CD4-positive, alpha-beta T cell treated with Interleukin-21 for 1 hour (primary cell): ENCODE measurements around the gene GTF3C2.

Experiments
- DNase-seq: peaks from one replicate; pipeline ENCODE4 v3.0.0-alpha.2; 2020

The GTF3C2 gene

GRCh38 chr2:27356382-27357181 lies at the start of gene GTF3C2:
Gene GTF3C2 (minus strand): TSS chr2:27356764. CDS start chr2:27343554, 13,210 bp downstream.
- peak; percentile 94 for DNase-seq

- DNase-seq: no peak
Observed at GRCh38 chr2:27400348-27401135, 44.0 kb upstream of the GTF3C2 start.

DNA sequence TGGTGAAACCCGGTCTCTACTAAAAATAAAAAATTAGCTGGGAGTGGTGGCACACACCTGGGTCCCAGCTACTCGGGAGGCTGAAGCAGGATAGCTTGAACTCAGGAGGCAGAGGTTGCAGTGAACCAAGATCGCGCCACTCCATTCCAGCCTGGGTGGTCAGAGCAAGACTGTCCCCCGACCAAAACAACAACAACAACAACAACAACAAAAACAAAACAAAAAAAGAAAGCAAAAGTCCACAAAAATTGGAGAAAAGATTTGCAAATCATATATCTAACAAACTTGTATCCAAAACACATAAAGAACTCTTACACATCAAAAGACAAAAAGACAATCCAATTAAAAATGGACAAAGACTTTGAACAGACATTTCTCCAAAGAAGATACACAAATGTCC lies 42.4 kb upstream of the GTF3C2 start:
- DNase-seq: no peak

DNA sequence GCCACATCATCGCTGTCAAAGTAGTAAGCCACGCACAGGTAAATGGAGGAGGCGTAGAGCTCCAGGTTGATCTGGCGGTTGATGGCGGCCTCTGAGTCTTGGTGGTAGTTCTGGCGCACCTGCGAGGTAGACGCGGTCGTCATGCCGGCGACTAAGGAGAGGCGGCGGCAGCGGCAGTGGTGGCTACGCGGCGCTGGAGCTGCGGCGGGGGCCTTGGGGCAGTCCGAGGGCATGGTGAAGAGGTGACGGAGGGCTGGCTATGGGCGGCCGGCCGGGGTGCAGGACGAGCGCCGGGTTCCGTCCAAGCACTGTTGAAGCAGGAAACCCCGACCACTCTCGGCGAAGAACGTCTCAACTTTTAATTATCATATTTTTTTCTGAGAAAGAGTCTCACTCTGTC lies 36.7 kb upstream of the GTF3C2 start:
- no peak for DNase-seq

DNA sequence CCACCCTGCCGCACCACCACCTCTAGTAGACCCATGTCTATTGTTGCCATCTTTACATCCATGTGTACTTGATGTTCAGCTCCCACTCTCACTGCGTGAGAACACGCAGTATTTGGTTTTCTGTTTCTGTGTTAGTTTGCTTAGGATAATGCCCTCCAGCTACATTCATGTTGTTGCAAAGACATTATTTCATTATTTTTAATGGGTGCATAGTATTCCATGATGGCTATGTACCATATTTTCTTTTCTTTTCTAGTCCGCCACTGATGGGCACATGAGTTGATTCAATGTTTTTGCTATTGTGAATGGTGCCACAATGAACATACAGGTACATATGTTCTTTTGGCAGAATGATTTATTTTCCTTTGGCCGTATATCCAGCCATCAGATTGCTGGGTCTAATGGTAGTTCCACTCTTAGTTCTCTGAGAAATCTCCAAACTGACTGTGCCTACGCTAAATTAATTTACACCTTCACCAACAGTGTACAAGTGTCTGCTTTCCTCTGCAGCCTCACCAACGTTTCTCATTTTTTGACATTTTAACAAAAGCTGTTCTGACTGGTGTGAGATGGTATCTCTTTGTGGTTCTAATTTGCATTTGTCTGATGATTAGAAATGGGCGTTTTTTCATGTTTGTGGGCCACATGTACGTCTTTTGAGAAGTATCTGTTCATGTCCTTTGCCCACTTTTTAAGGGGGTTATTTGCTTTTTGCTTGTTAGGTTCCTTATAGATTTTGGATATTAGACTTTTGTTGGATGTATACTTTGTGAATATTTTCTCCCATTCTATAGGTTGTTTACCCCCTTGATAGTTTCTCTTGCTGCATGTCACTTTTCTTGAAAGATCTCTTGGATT lies 34.5 kb upstream of the GTF3C2 start:
- peak; percentile 74 for DNase-seq

DNA sequence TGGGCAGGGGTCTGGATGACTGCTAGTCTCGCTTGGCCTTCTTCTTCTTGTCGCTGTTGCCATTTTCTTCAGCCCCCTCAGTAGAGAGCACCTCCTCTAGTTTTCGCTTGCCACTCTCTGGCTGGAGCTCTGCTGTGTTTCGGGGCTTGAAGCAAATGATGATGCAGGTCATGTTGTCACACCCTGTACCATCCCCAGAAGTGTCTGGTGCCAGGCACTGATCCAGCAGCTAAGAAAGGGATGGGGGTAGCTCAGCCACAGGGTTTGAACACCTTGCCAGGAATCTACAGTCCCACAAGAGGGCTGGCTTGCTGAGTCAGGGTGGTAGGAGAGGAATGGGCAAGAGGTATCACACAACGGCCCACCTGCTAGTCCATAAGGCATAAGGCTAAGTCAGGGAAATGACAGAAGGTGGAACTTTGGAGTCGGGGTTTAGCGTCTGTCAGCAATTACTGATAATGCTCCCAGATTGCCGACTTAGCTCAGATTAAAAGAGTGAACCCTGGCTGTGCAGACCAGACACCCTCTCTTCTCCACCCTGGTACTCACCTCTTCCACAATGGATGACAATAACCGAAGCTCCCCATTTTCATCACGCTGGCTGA lies 25.1 kb upstream of the GTF3C2 start:
- DNase-seq: no peak

GRCh38 chr2:27380626-27381545 lies 24.3 kb upstream of the GTF3C2 start, which contains the start of gene ZNF513:
Gene ZNF513 (minus strand): TSS chr2:27380734. CDS start chr2:27380526, 208 bp downstream.
- peak; percentile 91 for DNase-seq

GRCh38 chr2:27379836-27380625 lies 23.5 kb upstream of the GTF3C2 start:
- peak; percentile 52 for DNase-seq

GRCh38 chr2:27379383-27379835 lies 22.8 kb upstream of the GTF3C2 start:
- DNase-seq: no peak

DNA sequence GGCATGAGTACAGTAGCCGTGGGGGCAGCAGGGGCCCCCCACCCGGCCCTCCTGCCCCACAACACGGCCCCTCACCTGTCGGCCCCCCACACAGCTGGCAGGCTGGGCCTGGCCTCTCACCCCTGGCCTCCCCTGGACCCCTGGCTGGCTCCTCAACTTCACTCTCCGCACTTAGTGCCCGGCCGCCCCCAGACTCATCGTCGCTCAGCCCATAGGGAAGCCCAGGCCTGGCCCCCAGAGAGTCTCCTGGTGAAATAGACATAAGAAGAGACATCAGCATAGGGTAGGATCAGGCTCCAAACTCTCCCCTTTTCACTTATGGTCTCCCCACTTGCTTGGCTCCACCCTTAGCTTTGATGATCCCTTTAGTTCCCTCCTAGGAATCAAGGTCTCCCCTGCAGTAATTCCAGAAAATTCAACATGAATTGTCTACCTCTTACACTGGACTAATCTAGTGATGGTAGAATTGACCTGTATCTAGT lies 22.3 kb upstream of the GTF3C2 start:
- no peak for DNase-seq

DNA sequence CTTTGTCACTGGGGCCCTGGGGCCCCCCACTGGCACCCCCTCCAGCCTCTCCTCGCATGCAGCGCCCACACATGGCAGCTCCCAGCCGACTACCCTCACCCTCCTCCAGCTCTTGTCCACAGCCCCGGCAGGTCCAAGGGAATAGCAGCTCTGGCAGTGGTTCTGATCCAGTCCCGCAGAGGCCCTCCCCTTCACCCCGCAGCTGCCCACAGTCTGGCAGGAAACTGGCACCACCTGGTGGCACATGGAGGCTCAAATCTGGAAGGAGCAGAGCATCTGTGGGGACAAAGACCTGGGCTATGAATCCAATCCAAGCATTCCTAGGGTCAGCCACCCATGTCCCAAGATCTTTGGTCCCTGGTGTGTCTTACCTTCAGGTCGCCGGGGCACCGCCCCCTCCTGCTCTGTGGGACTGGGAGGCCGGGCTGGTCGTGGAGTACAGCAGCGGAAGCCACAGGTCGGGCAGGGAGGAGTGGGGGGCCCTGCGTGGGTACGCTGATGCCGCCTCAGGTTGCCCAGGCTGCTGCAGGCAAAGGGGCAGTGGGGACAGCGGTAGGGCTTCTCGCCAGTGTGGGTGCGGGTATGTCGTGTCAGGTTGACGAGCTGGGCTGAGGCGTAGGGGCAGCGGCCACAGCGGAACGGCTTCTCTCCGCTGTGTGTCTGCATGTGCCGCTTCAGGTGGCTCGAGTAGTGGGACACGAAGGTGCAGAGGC lies 21.7 kb upstream of the GTF3C2 start:
- DNase-seq: peak; percentile 12

- no peak for DNase-seq
Observed at GRCh38 chr2:27377618-27378095, 21.1 kb upstream of the GTF3C2 start.

GRCh38 chr2:27376866-27377617 lies 20.5 kb upstream of the GTF3C2 start:
- DNase-seq: no peak

GRCh38 chr2:27376151-27376865 lies 19.7 kb upstream of the GTF3C2 start:
- DNase-seq: no peak

- no peak for DNase-seq
Observed at GRCh38 chr2:27375513-27376099, 19.0 kb upstream of the GTF3C2 start.

DNA sequence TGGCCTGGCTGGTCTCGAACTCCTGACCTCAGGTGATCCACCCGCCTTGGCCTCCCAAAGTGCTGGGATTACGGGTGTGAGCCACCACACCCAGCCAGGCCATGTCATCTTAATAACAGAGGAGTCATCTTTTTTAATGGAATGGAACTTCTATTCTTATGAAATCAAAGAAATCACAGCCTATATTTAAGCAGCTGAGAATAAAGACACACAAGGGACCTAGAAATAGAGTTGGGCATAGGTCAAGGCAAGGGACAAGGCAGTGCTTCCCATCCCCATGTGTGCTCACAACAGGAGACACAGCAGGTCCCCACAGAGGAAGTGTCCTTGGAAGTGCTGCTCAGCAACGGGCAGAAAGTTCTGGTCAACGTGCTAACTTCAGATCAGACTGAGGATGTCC lies 17.0 kb upstream of the GTF3C2 start:
- no peak for DNase-seq

GRCh38 chr2:27372937-27373336 lies 16.4 kb upstream of the GTF3C2 start:
- no peak for DNase-seq
